ENCODE measurements around the gene TTC8. TPM values are rescaled to one million over a fixed set of nuclear protein-coding genes. Genes with fewer than 3 reads are reported as not detected.

TTC8 gene
- total RNA-seq, 8 experiments from 2014 or later: 12.7 to 41.8 (median 18.3) TPM

- in situ Hi-C loops (cut with MboI; ENCODE audit: low pct_unique_long_range_greater_than_20kb in 2 of 9, low sequenced_read_pairs in 9 of 9, unreplicated experiment in 9 of 9): no loop called here
- ATAC-seq (replicated peaks in 6 of 8): no peak
- no peaks in the 10 kb centered on the region for H3K4me1 ChIP-seq (replicated peaks in 1 of 2)
- no peak overlapping the region for H3K27ac ChIP-seq
- 16 to 100% (median 88%) methylated on average over 1 to 4 of the region's 4 CpGs; no CpG with 5 or more reads in 1 of the 10 experiments for WGBS, 10 experiments
- no peak overlapping the region for H3K4me3 ChIP-seq
Measured at GRCh38 chr14:88895116-88895515, 70.7 kb downstream of the TTC8 start.

- no peak overlapping the region for H3K4me3 ChIP-seq
- WGBS, 10 experiments: 39 to 100% (median 56%) methylated on average over 1 to 4 of the region's 4 CpGs; no CpG with 5 or more reads in 3 of the 10 experiments
- peak in 5 of 8 experiments; percentile 39 to 74 (median 44) for ATAC-seq (replicated peaks in 6 of 8)
- H3K4me1 ChIP-seq (replicated peaks in 1 of 2): peaks cover 0 to 17% of the 10 kb centered on the region in 2 donors
- H3K27ac ChIP-seq: no peak overlapping the region
- in situ Hi-C loops (cut with MboI; ENCODE audit: low pct_unique_long_range_greater_than_20kb in 2 of 9, low sequenced_read_pairs in 9 of 9, unreplicated experiment in 9 of 9): no loop called here
Measured at GRCh38 chr14:88901189-88901588, 76.7 kb downstream of the TTC8 start.

- Histone ChIP-seq H3K4me3 (no peak overlapping the region), H3K4me1 (replicated peaks in 1 of 2) (peaks cover 0 to 17% of the 10 kb centered on the region in 2 donors), H3K27ac (no peak overlapping the region)
- in situ Hi-C loops (cut with MboI; ENCODE audit: low pct_unique_long_range_greater_than_20kb in 2 of 9, low sequenced_read_pairs in 9 of 9, unreplicated experiment in 9 of 9): no loop called here
- no peak for ATAC-seq (replicated peaks in 6 of 8)
- 0 to 100% (median 92%) methylated on average over 1 to 2 of the region's 3 CpGs; no CpG with 5 or more reads in 7 of the 10 experiments for WGBS, 10 experiments
Measured at GRCh38 chr14:88901991-88902390, 77.5 kb downstream of the TTC8 start.

- Histone ChIP-seq H3K4me1 (replicated peaks in 1 of 2) (peaks cover 0 to 17% of the 10 kb centered on the region in 2 donors), H3K4me3 (no peak overlapping the region), H3K27ac (no peak overlapping the region)
- 40 to 100% (median 90%) methylated on average over 1 of the region's 1 CpG; no CpG with 5 or more reads in 5 of the 10 experiments for whole genome bisulfite sequencing, 10 experiments
- in situ Hi-C loops (cut with MboI; ENCODE audit: low pct_unique_long_range_greater_than_20kb in 2 of 9, low sequenced_read_pairs in 9 of 9, unreplicated experiment in 9 of 9): no loop called here
- ATAC-seq (replicated peaks in 6 of 8): no peak
Measured at GRCh38 chr14:88902850-88903249, 78.4 kb downstream of the TTC8 start.

- in situ Hi-C loops (cut with MboI; ENCODE audit: low pct_unique_long_range_greater_than_20kb in 2 of 9, low sequenced_read_pairs in 9 of 9, unreplicated experiment in 9 of 9): no loop called here
- H3K4me3 ChIP-seq: no peak overlapping the region
- ATAC-seq (replicated peaks in 6 of 8): peak in 2 of 8 experiments; percentile 8 to 32
- H3K27ac ChIP-seq: no peak overlapping the region
- 0 to 67% (median 50%) methylated on average over 1 to 3 of the region's 3 CpGs; no CpG with 5 or more reads in 3 of the 10 experiments for WGBS, 10 experiments
- H3K4me1 ChIP-seq (replicated peaks in 1 of 2): peaks cover 0 to 17% of the 10 kb centered on the region in 2 donors
Measured at GRCh38 chr14:88904206-88904647, 79.8 kb downstream of the TTC8 start.

- no peak overlapping the region for H3K27ac ChIP-seq
- WGBS, 10 experiments: 37 to 83% (median 69%) methylated on average over 2 to 5 of the region's 5 CpGs; no CpG with 5 or more reads in 3 of the 10 experiments
- H3K4me1 ChIP-seq (replicated peaks in 1 of 2): peaks cover 0 to 17% of the 10 kb centered on the region in 2 donors
- H3K4me3 ChIP-seq: no peak overlapping the region
- in situ Hi-C loops (cut with MboI; ENCODE audit: low pct_unique_long_range_greater_than_20kb in 2 of 9, low sequenced_read_pairs in 9 of 9, unreplicated experiment in 9 of 9): no loop called here
- no peak for ATAC-seq (replicated peaks in 6 of 8)
Measured at GRCh38 chr14:88904864-88905263, 80.4 kb downstream of the TTC8 start.

- in situ Hi-C loops (cut with MboI; ENCODE audit: low pct_unique_long_range_greater_than_20kb in 2 of 9, low sequenced_read_pairs in 9 of 9, unreplicated experiment in 9 of 9): no loop called here
- H3K4me3 ChIP-seq: no peak overlapping the region
- ATAC-seq (replicated peaks in 6 of 8): no peak
- no peak overlapping the region for H3K27ac ChIP-seq
- WGBS, 10 experiments: 0 to 100% (median 82%) methylated on average over 1 of the region's 1 CpG; no CpG with 5 or more reads in 4 of the 10 experiments
- H3K4me1 ChIP-seq (replicated peaks in 1 of 2): peaks cover 0 to 3% of the 10 kb centered on the region in 2 donors
Measured at GRCh38 chr14:88908216-88908615, 83.8 kb downstream of the TTC8 start.

GRCh38 chr14:88910386-88910785, 85.9 kb downstream of the TTC8 start:
- in situ Hi-C loops (cut with MboI; ENCODE audit: low pct_unique_long_range_greater_than_20kb in 2 of 9, low sequenced_read_pairs in 9 of 9, unreplicated experiment in 9 of 9): no loop called here
- H3K27ac ChIP-seq: no peak overlapping the region
- no peak overlapping the region for H3K4me3 ChIP-seq
- H3K4me1 ChIP-seq (replicated peaks in 1 of 2): no peaks in the 10 kb centered on the region
- 92 to 100% (median 93%) methylated on average over 2 to 3 of the region's 6 CpGs; no CpG with 5 or more reads in 7 of the 10 experiments for WGBS, 10 experiments
- no peak for ATAC-seq (replicated peaks in 6 of 8)

- 0 to 100% (median 60%) methylated on average over 1 to 4 of the region's 4 CpGs; no CpG with 5 or more reads in 2 of the 10 experiments for WGBS, 10 experiments
- H3K4me1 ChIP-seq (replicated peaks in 1 of 2): no peaks in the 10 kb centered on the region
Measured at GRCh38 chr14:88911809-88912208, 87.4 kb downstream of the TTC8 start.

GRCh38 chr14:88914956-88915355, 90.5 kb downstream of the TTC8 start:
- ATAC-seq (replicated peaks in 6 of 8): no peak
- H3K4me1 ChIP-seq (replicated peaks in 1 of 2): no peaks in the 10 kb centered on the region
- H3K27ac ChIP-seq: no peak overlapping the region
- in situ Hi-C loops (cut with MboI; ENCODE audit: low pct_unique_long_range_greater_than_20kb in 2 of 9, low sequenced_read_pairs in 9 of 9, unreplicated experiment in 9 of 9): no loop called here
- no peak overlapping the region for H3K4me3 ChIP-seq
- 0 to 74% (median 63%) methylated on average over 1 to 4 of the region's 4 CpGs; no CpG with 5 or more reads in 2 of the 10 experiments for WGBS, 10 experiments

More at GRCh38 chr14:88911809-88912208, 87.4 kb downstream of the TTC8 start:
- Histone ChIP-seq H3K27ac (no peak overlapping the region), H3K4me3 (no peak overlapping the region)
- ATAC-seq (replicated peaks in 6 of 8): no peak
- in situ Hi-C loops (cut with MboI; ENCODE audit: low pct_unique_long_range_greater_than_20kb in 2 of 9, low sequenced_read_pairs in 9 of 9, unreplicated experiment in 9 of 9): no loop called here

- WGBS, 10 experiments: 14 to 90% (median 33%) methylated on average over 1 to 3 of the region's 3 CpGs; no CpG with 5 or more reads in 4 of the 10 experiments
- in situ Hi-C loops (cut with MboI; ENCODE audit: low pct_unique_long_range_greater_than_20kb in 2 of 9, low sequenced_read_pairs in 9 of 9, unreplicated experiment in 9 of 9): no loop called here
- Histone ChIP-seq H3K4me1 (replicated peaks in 1 of 2) (no peaks in the 10 kb centered on the region), H3K4me3 (no peak overlapping the region), H3K27ac (no peak overlapping the region)
- no peak for ATAC-seq (replicated peaks in 6 of 8)
Measured at GRCh38 chr14:88919502-88919901, 95.1 kb downstream of the TTC8 start.

Other genes with a start within 250 kb of the TTC8 start
- 1 to 10 TPM in 5 of 8 experiments, under 1 TPM in 1, not detected in 2; 0.45 to 6.1 (median 3.3) TPM for gene EML5, start 31.7 kb upstream of the TTC8 start, total RNA-seq